HG02885 (cell line): Measurements from ENCODE around the gene ASPHD2.
"Not testable (repeated sequence)": the region's sequence is repeated elsewhere in the genome, so short reads cannot be mapped to it uniquely, and the experiment has no call there.

Source experiments
- ATAC-seq: cut with Tn5 transposase; IDR thresholded peaks from one replicate; pipeline ENCODE4 v1.9.1; 2021; ENCODE audit warnings: mild to moderate bottlenecking; ENCODE audit not compliant: unreplicated experiment, poor library complexity

ASPHD2 gene

DNA sequence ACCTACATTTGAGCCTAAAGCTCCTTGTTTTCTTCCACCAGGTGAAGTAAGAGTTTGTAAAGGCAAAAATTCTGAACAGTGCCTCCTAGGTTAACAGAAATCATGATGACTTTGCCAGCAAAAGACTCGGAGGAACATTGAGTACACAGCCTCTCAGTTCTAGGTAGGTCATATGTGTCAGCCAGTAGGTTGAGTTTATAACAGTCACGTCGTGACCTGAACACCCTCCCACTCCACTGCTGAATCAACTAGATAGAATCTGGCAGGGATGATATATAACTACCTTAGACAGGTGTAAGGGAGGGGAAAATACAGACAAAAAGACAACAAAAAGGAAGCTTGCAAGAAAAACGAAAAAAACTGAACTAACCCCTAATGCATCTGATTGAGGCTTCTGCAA lies 12.8 kb upstream of the ASPHD2 start:
- ATAC-seq = no peak

DNA sequence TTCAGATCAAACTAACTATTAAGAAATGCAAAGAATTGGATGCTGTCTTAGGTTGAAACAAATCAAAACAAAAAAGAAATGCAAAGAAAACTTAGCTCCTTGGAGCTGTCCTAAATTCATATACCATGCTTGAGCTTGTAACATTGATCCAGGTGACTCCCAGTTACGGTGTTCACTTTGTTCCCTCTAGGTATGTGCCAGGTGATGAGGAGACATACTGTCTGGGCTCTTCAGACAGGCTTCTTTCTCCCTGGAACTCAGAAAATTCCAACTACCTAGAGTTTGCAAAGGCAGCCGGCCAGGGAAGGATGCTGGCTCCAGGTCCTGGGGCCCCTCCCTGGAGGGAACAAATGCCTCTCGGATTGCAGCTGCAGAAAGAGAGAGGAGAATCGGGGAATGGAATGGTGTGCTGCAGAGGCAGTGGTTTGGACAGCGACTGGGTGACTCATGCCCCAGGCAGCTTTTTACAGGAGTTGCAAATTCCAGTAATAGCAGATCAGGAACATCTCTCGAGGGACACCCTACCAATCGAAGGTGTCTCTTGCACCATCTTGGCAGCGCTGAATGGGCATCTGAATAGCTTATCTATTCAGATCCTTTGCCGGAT lies 12.3 kb upstream of the ASPHD2 start:
- no peak for ATAC-seq

GRCh38 chr22:26417406-26417805 lies 11.7 kb upstream of the ASPHD2 start:
- no peak for ATAC-seq

- ATAC-seq = no peak
Observed at GRCh38 chr22:26418620-26419019, 10.4 kb upstream of the ASPHD2 start.

- ATAC-seq = no peak
Observed at GRCh38 chr22:26426924-26427323, 2.1 kb upstream of the ASPHD2 start.

DNA sequence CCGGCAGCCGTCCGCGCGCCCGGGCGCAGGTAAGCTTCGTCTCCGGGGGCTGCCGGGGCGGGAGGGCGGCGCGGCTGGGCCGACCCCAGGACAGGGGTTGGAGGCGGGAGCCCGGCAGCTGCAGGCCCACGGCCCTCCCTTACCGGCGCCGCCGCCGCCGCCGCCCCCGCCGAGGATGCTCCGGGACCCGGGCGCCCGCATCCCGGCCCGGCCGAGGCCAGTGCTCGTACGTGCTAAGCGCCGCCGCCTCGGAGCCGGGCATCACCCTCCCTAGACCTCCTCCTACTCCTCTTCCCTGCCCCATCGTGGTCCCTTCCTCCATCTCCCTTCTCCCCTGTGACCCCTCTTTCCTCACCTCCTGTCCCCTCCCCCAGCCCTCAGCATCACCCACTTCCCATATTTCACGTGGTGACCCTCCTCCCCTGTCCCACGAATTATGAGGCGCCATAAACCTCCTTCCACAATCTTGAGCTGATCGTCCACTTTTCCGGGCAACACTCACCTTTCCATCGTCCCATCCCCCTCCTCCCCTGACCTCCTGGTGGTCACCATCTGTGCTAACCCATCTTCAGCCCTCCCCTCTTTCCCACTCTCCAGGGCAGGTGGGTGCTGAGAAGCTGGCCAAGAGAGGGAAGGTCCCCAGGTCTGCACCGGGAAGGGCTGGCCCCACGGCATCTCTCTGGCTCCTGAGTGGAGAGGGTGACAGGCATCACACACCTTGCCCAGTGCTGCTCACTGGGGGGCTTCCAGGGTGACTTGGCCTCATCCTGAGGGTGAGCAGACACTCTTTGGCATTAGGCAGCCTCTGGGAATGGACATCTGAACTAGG lies 612 bp downstream of the ASPHD2 start:
- ATAC-seq = peak; percentile 20

DNA sequence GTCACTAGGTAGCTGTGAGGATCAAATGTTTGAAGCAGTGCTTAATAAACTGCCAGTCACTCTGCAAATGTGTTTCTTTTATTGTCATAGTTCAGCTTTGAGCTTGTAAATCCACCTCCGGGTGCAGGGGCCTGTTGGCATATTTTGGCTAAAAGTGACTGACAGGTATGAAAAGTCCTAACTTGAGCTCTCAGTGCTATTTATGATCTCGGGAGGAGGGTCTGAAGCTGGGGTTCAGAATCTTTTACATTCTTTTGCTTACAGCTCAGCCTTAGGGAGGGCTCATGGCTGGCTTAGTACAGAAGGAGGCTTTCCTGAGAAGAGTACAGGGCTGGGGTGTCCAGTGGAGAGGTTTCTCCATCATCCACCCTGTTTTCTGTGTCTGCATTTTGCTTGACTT lies 1.5 kb downstream of the ASPHD2 start:
- no peak for ATAC-seq

- no peak for ATAC-seq
Observed at GRCh38 chr22:26431261-26431995, 2.4 kb downstream of the ASPHD2 start.

DNA sequence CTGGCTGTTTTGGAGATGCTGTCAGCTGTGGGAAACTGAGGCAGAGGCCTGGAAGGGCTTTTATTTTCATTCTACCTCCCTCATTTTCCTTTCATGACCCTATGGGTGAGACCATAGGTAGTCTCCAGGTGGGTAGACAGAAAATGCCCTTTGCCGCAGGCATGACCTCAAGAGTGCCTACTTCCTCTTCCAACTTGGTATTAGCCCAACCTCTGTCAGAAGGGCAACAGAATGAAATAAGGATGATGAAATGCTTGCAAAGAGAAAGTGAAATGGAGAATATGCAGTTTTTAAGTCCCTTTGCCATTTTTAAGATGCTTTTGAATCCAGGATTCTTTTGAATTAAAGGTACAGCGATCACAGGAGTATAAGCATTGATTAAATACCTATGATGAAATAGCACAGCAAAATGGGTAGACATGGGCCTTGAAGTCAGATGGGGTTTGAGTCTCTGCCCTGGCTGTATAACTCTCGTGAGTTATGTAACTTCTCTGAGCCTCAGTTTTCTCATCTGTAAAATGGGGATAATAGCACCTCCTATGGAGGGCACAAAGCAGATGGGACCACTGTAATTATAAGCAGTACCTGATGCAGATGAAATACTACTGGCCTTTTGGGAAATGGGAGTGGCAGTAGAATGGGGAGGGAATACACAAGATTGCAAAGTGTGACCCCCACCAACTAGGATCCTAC lies 3.7 kb downstream of the ASPHD2 start:
- ATAC-seq = no peak

GRCh38 chr22:26433805-26434204 lies 4.7 kb downstream of the ASPHD2 start:
- ATAC-seq = no peak

GRCh38 chr22:26435327-26436093 lies 6.5 kb downstream of the ASPHD2 start:
- ATAC-seq = no peak

- no peak for ATAC-seq
Observed at GRCh38 chr22:26436903-26437515, 7.9 kb downstream of the ASPHD2 start.

- ATAC-seq = no peak
Observed at GRCh38 chr22:26437694-26438392, 8.8 kb downstream of the ASPHD2 start.

DNA sequence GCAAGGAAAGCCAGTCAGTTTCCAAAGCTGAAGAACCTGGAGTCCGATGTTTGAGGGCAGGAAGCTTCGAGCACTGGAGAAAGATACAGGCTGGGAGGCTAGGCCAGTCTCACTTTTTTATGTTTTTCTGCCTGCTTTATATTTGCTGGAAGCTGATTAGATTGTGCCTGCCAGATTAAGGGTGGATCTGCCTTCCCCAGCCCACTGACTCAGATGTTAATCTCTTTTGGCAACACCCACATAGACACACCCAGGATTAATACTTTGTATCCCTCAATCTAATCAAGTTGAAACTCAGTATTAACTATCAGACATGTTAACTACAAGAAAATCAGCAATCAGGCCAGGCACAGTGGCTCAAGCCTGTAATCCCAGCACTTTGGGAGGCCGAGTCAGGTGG lies 9.7 kb downstream of the ASPHD2 start:
- not testable (repeated sequence) for ATAC-seq

GRCh38 chr22:26439559-26439958 lies 10.5 kb downstream of the ASPHD2 start:
- ATAC-seq = no peak

DNA sequence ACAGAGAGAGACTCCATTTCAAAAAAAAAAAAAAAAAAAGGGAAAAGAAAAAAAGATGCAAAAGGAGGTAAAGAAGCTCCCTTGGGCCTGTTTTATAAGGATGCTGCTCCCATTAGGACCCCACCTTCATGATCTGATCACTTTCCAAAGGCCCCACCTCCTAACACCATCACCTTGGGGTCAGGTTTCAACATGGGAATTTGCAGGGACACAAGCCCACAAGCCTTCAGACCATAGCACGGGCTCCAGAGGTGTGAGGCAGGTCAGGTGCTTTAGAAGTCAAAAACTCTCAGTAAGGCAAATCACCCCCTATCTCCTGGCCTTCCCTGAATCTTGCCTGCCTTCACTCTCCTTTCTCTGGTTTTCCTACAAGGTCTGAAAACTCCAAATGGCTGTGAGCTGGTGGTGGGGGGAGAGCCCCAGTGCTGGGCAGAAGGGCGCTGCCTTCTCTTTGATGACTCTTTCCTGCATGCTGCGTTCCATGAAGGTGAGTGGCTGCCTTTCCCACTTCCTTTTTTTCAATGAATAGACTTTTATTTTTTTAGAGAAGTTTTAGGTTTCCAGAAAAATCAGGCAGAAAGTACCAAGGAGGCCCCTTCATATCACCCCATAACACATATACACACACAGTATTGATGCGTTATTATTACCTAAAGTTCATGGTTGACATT lies 13.2 kb downstream of the ASPHD2 start:
- no peak for ATAC-seq

GRCh38 chr22:26443901-26444690 lies 15.0 kb downstream of the ASPHD2 start:
- no peak for ATAC-seq

- no peak for ATAC-seq
Observed at GRCh38 chr22:26444777-26445176, 15.7 kb downstream of the ASPHD2 start.
